H9 (cell line): ENCODE measurements around the gene GPR160. TPM values are rescaled to one million over a fixed set of nuclear protein-coding genes. Genes with fewer than 3 reads are reported as not detected.

ENCODE experiments used
- DNase-seq: peaks from one replicate; pipeline ENCODE4 v3.0.0-alpha.2; 2017
- H2AFZ ChIP-seq: one replicate; pipeline ENCODE4 v1.6.1; 2013; ENCODE audit warnings: mild to moderate bottlenecking, low read length, control low read depth, moderate library complexity
- H2AK5ac ChIP-seq: 2 replicates; pipeline ENCODE4 v1.6.1; 2013; ENCODE audit warnings: low read length, control low read depth, mixed read lengths; ENCODE audit not compliant: insufficient read length
- H2BK120ac ChIP-seq: one replicate; pipeline ENCODE4 v1.6.1; 2013; ENCODE audit warnings: low read depth, mild to moderate bottlenecking, low read length, control low read depth, inconsistent platforms; ENCODE audit not compliant: poor library complexity, severe bottlenecking
- H2BK12ac ChIP-seq: 2 replicates; pipeline ENCODE4 v1.6.1; 2013; ENCODE audit warnings: low read length, control low read depth, mixed read lengths, low read depth; ENCODE audit not compliant: insufficient read length
- H2BK15ac ChIP-seq: 2 replicates; pipeline ENCODE4 v1.6.1; 2013; ENCODE audit warnings: low read depth, low read length, control low read depth
- H2BK20ac ChIP-seq: one replicate; pipeline ENCODE4 v1.6.1; 2013; ENCODE audit warnings: low read depth, mild to moderate bottlenecking, low read length, control low read depth, inconsistent platforms; ENCODE audit not compliant: poor library complexity, severe bottlenecking
- H2BK5ac ChIP-seq: 2 replicates; pipeline ENCODE4 v1.6.1; 2013; ENCODE audit warnings: low read length, control low read depth, mixed read lengths; ENCODE audit not compliant: insufficient read length
- H3K14ac ChIP-seq: 2 replicates; pipeline ENCODE4 v1.6.1; 2013; ENCODE audit warnings: low read length, control low read depth; ENCODE audit not compliant: insufficient read depth
- H3K18ac ChIP-seq: 2 replicates; pipeline ENCODE4 v1.6.1; 2013; ENCODE audit warnings: low read depth, mild to moderate bottlenecking, mixed read lengths, low read length, control low read depth; ENCODE audit not compliant: insufficient read length
- H3K23ac ChIP-seq: 2 replicates; pipeline ENCODE4 v1.6.1; 2013; ENCODE audit warnings: low read length, control low read depth, mixed read lengths, low read depth; ENCODE audit not compliant: insufficient read length
- H3K23me2 ChIP-seq: 2 replicates; pipeline ENCODE4 v1.6.1; 2013; ENCODE audit warnings: low read depth, mild to moderate bottlenecking, mixed read lengths, low read length, control low read depth; ENCODE audit not compliant: insufficient read length, poor library complexity, severe bottlenecking
- H3K27ac ChIP-seq: 2 replicates; pipeline ENCODE4 v1.5.1; 2013; ENCODE audit warnings: low read length, control low read depth, mixed read lengths, low read depth; ENCODE audit not compliant: insufficient read length
- H3K27me3 ChIP-seq: 2 replicates; pipeline ENCODE4 v1.6.1; 2013; ENCODE audit warnings: low read length, control low read depth, inconsistent platforms; ENCODE audit not compliant: insufficient read depth
- H3K4ac ChIP-seq: 2 replicates; pipeline ENCODE4 v1.6.1; 2013; ENCODE audit warnings: low read depth, mild to moderate bottlenecking, control low read depth, inconsistent platforms, low read length, moderate library complexity
- H3K4me1 ChIP-seq: 2 replicates; pipeline ENCODE4 v1.6.1; 2013; ENCODE audit warnings: low read length, control low read depth, inconsistent platforms; ENCODE audit not compliant: insufficient read depth
- H3K4me2 ChIP-seq: 2 replicates; pipeline ENCODE4 v1.6.1; 2013; ENCODE audit warnings: low read length, control low read depth, mixed read lengths; ENCODE audit not compliant: insufficient read length, insufficient read depth
- H3K56ac ChIP-seq: 2 replicates; pipeline ENCODE4 v1.6.1; 2013; ENCODE audit warnings: low read depth, mild to moderate bottlenecking, mixed read lengths, low read length, control low read depth; ENCODE audit not compliant: insufficient read length
- H3K79me1 ChIP-seq: 2 replicates; pipeline ENCODE4 v1.6.1; 2013; ENCODE audit warnings: low read depth, mild to moderate bottlenecking, moderate library complexity, low read length, control low read depth, inconsistent platforms; ENCODE audit not compliant: insufficient read depth, poor library complexity, severe bottlenecking
- H3K79me2 ChIP-seq: 2 replicates; pipeline ENCODE4 v1.6.1; 2013; ENCODE audit warnings: low read length, control low read depth, inconsistent platforms; ENCODE audit not compliant: insufficient read depth
- H3K9ac ChIP-seq: 2 replicates; pipeline ENCODE4 v1.6.1; 2013; ENCODE audit warnings: low read length, control low read depth, mixed read lengths; ENCODE audit not compliant: insufficient read length; ENCODE audit errors: extremely low read depth
- H3K9me3 ChIP-seq: one replicate; pipeline ENCODE4 v1.6.1; 2013; ENCODE audit warnings: low read depth, low read length, inconsistent platforms; ENCODE audit not compliant: control insufficient read depth
- H3T11ph ChIP-seq: one replicate; pipeline ENCODE4 v1.6.1; 2013; ENCODE audit warnings: mild to moderate bottlenecking, low read length, control low read depth, inconsistent platforms
- H4K20me1 ChIP-seq: one replicate; pipeline ENCODE4 v1.6.1; 2013; ENCODE audit not compliant: control insufficient read depth, insufficient read length, insufficient read depth
- H4K5ac ChIP-seq: 2 replicates; pipeline ENCODE4 v1.6.1; 2013; ENCODE audit warnings: low read depth, mild to moderate bottlenecking, mixed read lengths, low read length, control low read depth; ENCODE audit not compliant: insufficient read length
- H4K8ac ChIP-seq: replicated peaks from 2 replicates; pipeline ENCODE4 v1.6.1; 2013; ENCODE audit warnings: low read length, control low read depth, mixed read lengths, low read depth; ENCODE audit not compliant: insufficient read length
- H4K91ac ChIP-seq: 2 replicates; pipeline ENCODE4 v1.6.1; 2013; ENCODE audit warnings: low read depth, mild to moderate bottlenecking, moderate library complexity, mixed read lengths, low read length, control low read depth; ENCODE audit not compliant: insufficient read length
- H3K27ac Mint-ChIP-seq, 3 experiments: 2 replicates in 2 of 3; 3 replicates in 1 of 3; pipeline ENCODE4 v1.8.0; 2020 to 2021; ENCODE audit warnings: mixed read lengths in 3 of 3, mild to moderate bottlenecking in 1 of 3, moderate library complexity in 1 of 3
- H3K27me3 Mint-ChIP-seq: 2 replicates; pipeline ENCODE4 v1.8.0; 2021; ENCODE audit warnings: low read depth, mild to moderate bottlenecking, moderate library complexity, mixed read lengths
- H3K36me3 Mint-ChIP-seq, 3 experiments: 2 replicates in 2 of 3; 3 replicates in 1 of 3; pipeline ENCODE4 v1.8.0; 2020 to 2021; ENCODE audit warnings: low read depth in 3 of 3, mixed read lengths in 3 of 3; ENCODE audit not compliant: insufficient read depth in 1 of 3
- H3K4me1 Mint-ChIP-seq, 2 experiments: 2 replicates each; pipeline ENCODE4 v1.8.0; 2020; ENCODE audit warnings: mixed read lengths in 2 of 2
- H3K4me3 Mint-ChIP-seq, 2 experiments: 2 replicates in 1 of 2; 3 replicates in 1 of 2; pipeline ENCODE4 v1.8.0; 2020 to 2021; ENCODE audit warnings: mild to moderate bottlenecking in 2 of 2, mixed read lengths in 2 of 2, moderate library complexity in 1 of 2
- H3K9me3 Mint-ChIP-seq, 2 experiments: 2 replicates in 1 of 2; 3 replicates in 1 of 2; pipeline ENCODE4 v1.8.0; 2020; ENCODE audit warnings: mild to moderate bottlenecking in 2 of 2, mixed read lengths in 2 of 2, moderate library complexity in 1 of 2
- CTCF ChIP-seq: fragments of 200-600 bp; sonication (generic); conservative IDR thresholded peaks from 3 replicates; pipeline ENCODE4 v1.8.0; 2021; ENCODE audit warnings: antibody characterized with exemption, mild to moderate bottlenecking
- WGBS: extraction: QIAGEN DNeasy Blood & Tissue Kit; methylation state at CpG from one replicate; pipeline ENCODE4 v1.1.7; 2013; ENCODE audit warnings: missing lambda C conversion rate, low lambda C conversion rate, mixed read lengths; ENCODE audit not compliant: insufficient read length; ENCODE audit errors: extremely low coverage; 5-methylcytosine and 5-hydroxymethylcytosine counted together
- total RNA-seq: library from RNA; stranded (reverse); gene quantifications from 2 replicates; pipeline ENCODE4 v1.2.1, GENCODE V29; 2021

Gene GPR160
- total RNA-seq, 1 experiment from 2014 or later, result 14.1 TPM

- peaks cover 11 to 61% (median 49%) of the 10 kb centered on the region in 3 experiments; a peak in 6 of 7 replicates for H3K36me3 Mint-ChIP-seq
- Histone ChIP-seq H4K91ac (no peak overlapping the region), H3K23ac (no peak overlapping the region), H3K18ac (no peak overlapping the region), H3K27ac (no peak overlapping the region), H3K9ac (no peak overlapping the region), H2BK120ac (no peak overlapping the region), H3K4me2 (no peak overlapping the region), H3K56ac (no peak overlapping the region), H3K9me3 (no peaks in the 10 kb centered on the region), H3T11ph (no peak overlapping the region), H2BK5ac (no peak overlapping the region), H3K4me1 (no peaks in the 10 kb centered on the region), H4K20me1 (no peaks in the 10 kb centered on the region), H4K5ac (no peak overlapping the region), H2AK5ac (no peak overlapping the region), H3K79me2 (no peaks in the 10 kb centered on the region), H3K27me3 (no peaks in the 10 kb centered on the region), H3K14ac (no peak overlapping the region), H2BK15ac (no peak overlapping the region), H2BK20ac (no peak overlapping the region), H3K4ac (no peak overlapping the region), H3K79me1 (no peaks in the 10 kb centered on the region), H4K8ac (no peak overlapping the region), H2BK12ac (no peak overlapping the region), H2AFZ (no peak overlapping the region), H3K23me2 (no peaks in the 10 kb centered on the region)
- no peaks in the 10 kb centered on the region for H3K4me1 Mint-ChIP-seq
- DNase-seq, result no peak
- no peaks in the 10 kb centered on the region for H3K9me3 Mint-ChIP-seq
- no peak overlapping the region for H3K27ac Mint-ChIP-seq
- H3K4me3 Mint-ChIP-seq, result no peak overlapping the region
- WGBS, result no CpG with 5 or more reads among the region's 4 CpGs
- no peak for TF ChIP-seq CTCF
- H3K27me3 Mint-ChIP-seq, result no peaks in the 10 kb centered on the region
Measured at GRCh38 chr3:169990431-169990830, 47.4 kb upstream of the GPR160 start.
